ENCODE measurements around the gene TRAM2. TPM values are rescaled to one million over a fixed set of nuclear protein-coding genes. Genes with fewer than 3 reads are reported as not detected.
A peak's percentile ranks its signal among the peaks of the same experiment; 100 is the strongest.

The TRAM2 gene
- total RNA-seq, 6 experiments from 2014 or later: 16.1 to 24.8 (median 17.8) TPM

DNA sequence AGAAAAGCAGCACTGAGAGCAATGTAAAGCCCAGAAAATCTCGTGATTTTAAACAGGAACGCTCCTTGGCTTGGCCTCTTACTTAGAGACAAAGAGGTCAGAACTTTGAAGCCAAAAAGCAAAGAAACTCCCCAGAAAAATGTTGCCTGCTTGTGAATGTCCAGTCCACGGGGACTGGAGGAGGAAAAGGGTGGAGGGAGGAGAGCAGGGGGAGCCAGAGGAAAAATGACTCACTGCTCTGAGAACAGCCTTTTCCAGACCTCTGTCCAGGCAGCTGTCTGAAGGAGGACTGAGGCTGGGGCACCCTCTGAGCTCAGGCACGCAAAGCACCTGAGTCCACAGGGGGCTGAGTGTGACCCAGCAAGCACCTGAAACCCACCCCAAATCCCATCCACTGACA, 64.7 kb downstream of the TRAM2 start:
- no peak for DNase-seq
- Histone ChIP-seq H3K4me1 (peaks cover 0 to 20% (median 8%) of the 10 kb centered on the region in 4 donors), H3K4me3 (no peak overlapping the region), H3K27me3 (no peaks in the 10 kb centered on the region), H3K9me3 (no peaks in the 10 kb centered on the region), H3K36me3 (peaks cover 0 to 36% (median 8%) of the 10 kb centered on the region in 4 donors), H3K27ac (peak overlapping the region; percentile 18 to 31 (median 30))
- TF ChIP-seq POLR2A (IDR thresholded peaks at IDR 0.05): no peak
- no peak for TF ChIP-seq CTCF (IDR thresholded peaks at IDR 0.05)
- 77% methylated on average over 4 of the region's 4 CpGs for WGBS (ENCODE audit: insufficient coverage, low coverage, low lambda C conversion rate, missing lambda C conversion rate)
- intact Hi-C loops (cut with DNase I): no loop called here
- ATAC-seq: peak; percentile 46 to 76 (median 61)

DNA sequence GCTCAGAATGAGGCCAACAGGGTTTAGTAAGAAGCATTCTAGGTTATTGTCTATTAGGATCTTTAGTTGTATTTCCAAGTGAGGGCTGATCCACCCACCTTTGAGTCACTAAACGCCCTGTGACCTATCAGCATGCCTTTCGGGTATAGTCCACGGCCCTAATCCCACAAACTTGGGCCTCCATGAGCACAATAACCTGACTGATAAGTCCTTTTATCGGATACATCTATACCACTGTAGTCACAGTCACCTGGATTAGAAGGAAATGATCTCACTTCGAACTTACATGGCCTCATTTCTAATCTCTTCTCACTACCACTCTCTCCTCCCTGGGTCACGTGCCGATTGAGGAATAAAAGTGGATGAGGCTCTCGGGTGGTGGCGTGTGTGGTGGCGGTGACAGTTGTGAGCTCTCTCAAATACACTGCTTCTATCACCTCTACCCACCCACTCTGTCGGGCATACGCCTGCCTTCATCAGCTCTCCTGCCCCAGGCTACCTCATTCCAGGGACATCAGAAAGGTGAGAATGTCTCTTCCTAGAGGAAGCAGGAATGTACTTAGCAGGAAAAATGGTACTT, 65.2 kb downstream of the TRAM2 start:
- ATAC-seq (no peak), DNase-seq (no peak)
- H3K4me3 ChIP-seq: no peak overlapping the region
- TF ChIP-seq CTCF (IDR thresholded peaks at IDR 0.05) (no peak), POLR2A (IDR thresholded peaks at IDR 0.05) (no peak)
- no peaks in the 10 kb centered on the region for H3K9me3 ChIP-seq
- H3K36me3 ChIP-seq: peaks cover 0 to 41% (median 10%) of the 10 kb centered on the region in 4 donors
- H3K27me3 ChIP-seq: no peaks in the 10 kb centered on the region
- peaks cover 0 to 15% (median 5%) of the 10 kb centered on the region in 4 donors for H3K4me1 ChIP-seq
- WGBS (ENCODE audit: insufficient coverage, low coverage, low lambda C conversion rate, missing lambda C conversion rate): 71% methylated on average over 9 of the region's 12 CpGs
- intact Hi-C loops (cut with DNase I): no loop called here
- peak overlapping the region; percentile 18 to 31 (median 30) for H3K27ac ChIP-seq

DNA sequence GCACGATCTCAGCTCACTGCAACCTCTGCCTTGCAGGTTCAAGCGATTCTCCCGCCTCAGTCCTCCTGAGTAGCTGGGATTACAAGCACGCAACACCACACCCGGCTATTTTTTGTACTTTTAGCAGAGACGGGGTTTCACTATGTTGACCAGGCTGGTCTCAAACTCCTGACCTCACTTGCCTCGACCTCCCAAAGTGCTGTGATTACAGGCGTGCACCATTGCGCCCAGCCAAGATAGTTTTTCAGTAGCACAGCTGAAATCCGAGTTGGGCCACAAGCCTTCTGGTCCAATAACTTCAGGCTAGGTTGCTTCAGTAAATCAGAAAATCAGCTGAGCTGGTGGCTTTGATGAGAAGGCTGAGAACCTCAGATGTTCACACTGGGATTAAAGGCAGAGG, 65.7 kb downstream of the TRAM2 start:
- DNase-seq: no peak
- Histone ChIP-seq H3K27ac (peak overlapping the region in 1 of 3 donors; percentile 30), H3K27me3 (no peaks in the 10 kb centered on the region), H3K4me3 (no peak overlapping the region), H3K36me3 (peaks cover 0 to 43% (median 10%) of the 10 kb centered on the region in 4 donors), H3K9me3 (no peaks in the 10 kb centered on the region), H3K4me1 (peaks cover 0 to 15% (median 5%) of the 10 kb centered on the region in 4 donors)
- no peak for ATAC-seq
- intact Hi-C loops (cut with DNase I): no loop called here
- TF ChIP-seq POLR2A (IDR thresholded peaks at IDR 0.05) (no peak), CTCF (IDR thresholded peaks at IDR 0.05) (no peak)
- 84% methylated on average over 5 of the region's 10 CpGs for WGBS (ENCODE audit: insufficient coverage, low coverage, low lambda C conversion rate, missing lambda C conversion rate)

GRCh38 chr6:52510213-52510562, 66.7 kb downstream of the TRAM2 start:
- peaks cover 0 to 37% (median 10%) of the 10 kb centered on the region in 4 donors for H3K36me3 ChIP-seq
- no peak for ATAC-seq
- H3K27me3 ChIP-seq: no peaks in the 10 kb centered on the region

More at GRCh38 chr6:52510213-52510562, 66.7 kb downstream of the TRAM2 start:
- Histone ChIP-seq H3K4me3 (no peak overlapping the region), H3K27ac (no peak overlapping the region), H3K9me3 (no peaks in the 10 kb centered on the region), H3K4me1 (peaks cover 0 to 15% (median 5%) of the 10 kb centered on the region in 4 donors)
- intact Hi-C loops (cut with DNase I): no loop called here
- TF ChIP-seq POLR2A (IDR thresholded peaks at IDR 0.05) (no peak), CTCF (IDR thresholded peaks at IDR 0.05) (no peak)
- DNase-seq: no peak

All from right lobe of liver (tissue), 6 donors.